Hippocampal formation (tissue), 2 donors: ENCODE results near the gene GAB4.
"Not testable (repeated sequence)": the region's sequence is repeated elsewhere in the genome, so short reads cannot be mapped to it uniquely, and the experiment has no call there.

Experiments
- DNase-seq, 2 donors: peaks; one replicate each; lab custom pipeline; 2025; lab: John Stamatoyannopoulos, UW

The GAB4 gene, protein sequence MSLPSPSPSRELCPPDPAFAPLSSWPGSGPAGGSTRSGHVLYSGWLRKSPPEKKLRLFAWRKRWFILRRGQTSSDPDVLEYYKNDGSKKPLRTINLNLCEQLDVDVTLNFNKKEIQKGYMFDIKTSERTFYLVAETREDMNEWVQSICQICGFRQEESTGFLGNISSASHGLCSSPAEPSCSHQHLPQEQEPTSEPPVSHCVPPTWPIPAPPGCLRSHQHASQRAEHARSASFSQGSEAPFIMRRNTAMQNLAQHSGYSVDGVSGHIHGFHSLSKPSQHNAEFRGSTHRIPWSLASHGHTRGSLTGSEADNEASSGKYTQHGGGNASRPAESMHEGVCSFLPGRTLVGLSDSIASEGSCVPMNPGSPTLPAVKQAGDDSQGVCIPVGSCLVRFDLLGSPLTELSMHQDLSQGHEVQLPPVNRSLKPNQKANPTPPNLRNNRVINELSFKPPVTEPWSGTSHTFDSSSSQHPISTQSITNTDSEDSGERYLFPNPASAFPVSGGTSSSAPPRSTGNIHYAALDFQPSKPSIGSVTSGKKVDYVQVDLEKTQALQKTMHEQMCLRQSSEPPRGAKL

GRCh38 chr22:17007852-17008731 is at the start of gene GAB4:
Gene GAB4, minus strand, starts transcription at chr22:17008222. Its CDS starts 108 bp downstream, at chr22:17008114.
- DNase-seq = no peak

DNA sequence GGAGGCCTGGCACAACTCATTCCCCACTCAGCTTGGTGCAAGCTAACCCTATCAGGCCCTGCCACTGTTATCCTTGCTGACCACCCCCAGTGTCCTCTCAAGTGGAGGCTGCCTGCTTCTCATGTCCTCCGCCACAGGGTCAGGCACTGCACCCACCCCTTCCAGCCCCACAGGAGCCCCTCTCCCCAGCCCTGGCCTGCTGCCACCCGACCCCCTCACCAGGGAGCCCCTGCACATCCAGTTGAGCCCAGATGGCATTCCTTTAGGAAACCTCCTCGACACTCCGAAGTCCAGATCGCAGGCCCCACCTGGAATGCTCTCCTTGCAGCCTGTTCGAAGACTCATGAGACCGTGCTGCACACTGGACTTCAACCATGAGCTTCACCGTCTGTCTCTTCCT is 48.8 kb upstream of the GAB4 start:
- DNase-seq = no peak

- DNase-seq = no peak
Measured at GRCh38 chr22:17056058-17056457, 48.0 kb upstream of the GAB4 start.

DNA sequence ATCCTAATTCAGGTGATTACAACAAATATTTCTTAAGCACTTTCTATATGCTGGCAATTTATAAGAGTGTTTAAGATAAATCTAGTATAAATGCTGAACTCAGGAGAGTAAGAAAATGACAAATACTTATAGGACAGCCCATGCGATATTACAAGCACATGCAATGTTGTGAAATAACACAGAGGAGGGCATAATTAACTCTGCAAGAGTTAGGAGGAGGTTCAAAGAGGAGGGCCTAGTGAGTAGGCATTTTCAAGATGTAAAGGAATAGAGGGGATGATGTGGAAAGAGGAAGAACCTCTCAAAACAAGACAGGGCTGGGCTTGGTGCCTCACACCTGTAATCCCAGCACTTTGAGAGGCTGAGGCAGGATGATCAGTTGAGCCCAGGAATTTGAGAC is 39.6 kb upstream of the GAB4 start:
- no peak for DNase-seq

GRCh38 chr22:17046566-17047348 is 38.7 kb upstream of the GAB4 start:
- no peak for DNase-seq

DNA sequence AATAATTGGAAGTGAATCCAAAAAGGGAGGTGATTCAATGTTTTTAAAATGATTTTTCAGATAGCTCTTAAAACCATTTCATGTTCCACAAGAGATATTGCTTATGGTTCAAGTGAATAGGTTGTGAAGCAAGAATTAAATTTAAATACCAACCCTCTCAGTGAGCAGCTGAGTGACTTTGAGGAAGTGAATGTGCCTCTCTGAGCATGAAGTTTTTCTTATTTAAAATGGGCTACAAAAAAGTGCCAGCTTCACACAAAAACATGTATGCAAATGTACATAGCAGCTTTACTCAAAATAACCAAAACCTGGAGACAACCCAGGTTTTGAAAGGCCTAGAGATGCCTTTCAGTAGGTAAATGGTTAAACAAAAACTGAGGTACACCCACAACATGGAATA is 35.5 kb upstream of the GAB4 start:
- no peak for DNase-seq

GRCh38 chr22:17036842-17037711 is 29.1 kb upstream of the GAB4 start:
- DNase-seq = not testable (repeated sequence)

DNA sequence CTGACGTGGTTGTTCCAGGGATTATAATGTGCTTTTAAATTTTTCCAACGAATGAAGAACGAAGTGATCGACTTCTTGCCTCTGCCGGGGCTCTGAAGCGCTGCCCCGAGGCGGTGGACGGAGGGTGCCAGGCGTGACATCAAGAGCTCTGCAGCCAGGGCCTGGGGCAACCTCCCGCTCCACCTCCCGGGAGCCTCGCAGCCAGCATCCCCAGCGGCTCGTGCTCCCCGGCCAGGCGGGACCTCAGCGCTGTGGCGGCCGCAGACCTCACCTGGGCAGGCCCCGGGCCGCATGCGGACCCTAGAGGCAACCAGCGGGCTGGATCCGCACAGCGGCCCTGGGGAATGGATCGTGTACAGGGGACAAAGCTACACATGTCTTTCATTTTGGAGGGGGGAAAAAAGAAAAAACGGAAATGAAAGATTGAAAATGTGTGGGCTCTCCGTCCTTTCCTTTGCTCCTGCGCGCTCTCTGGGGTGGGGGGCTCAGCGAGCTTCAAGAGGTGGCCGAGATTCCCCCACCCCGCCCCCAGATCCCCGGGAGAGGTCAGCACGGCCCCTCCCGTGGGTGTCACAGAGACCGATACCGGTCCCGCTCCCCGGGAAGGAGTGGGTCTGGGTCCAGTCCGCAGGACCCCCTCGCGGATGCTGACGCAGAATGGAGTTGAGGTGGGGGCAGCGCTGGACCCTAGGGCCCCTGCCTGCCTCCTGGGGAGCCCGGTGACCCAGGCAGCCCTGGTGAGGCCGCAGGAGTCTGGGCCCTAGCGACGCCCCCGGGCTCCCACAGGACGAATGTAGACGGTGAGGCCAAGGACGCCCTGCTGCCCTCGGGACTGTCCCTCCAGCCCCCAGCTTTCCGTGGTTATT is 28.2 kb upstream of the GAB4 start:
- DNase-seq = peak; percentile 35 to 36

- DNase-seq = no peak
Measured at GRCh38 chr22:17035246-17035645, 27.2 kb upstream of the GAB4 start.

GRCh38 chr22:17034532-17034931 is 26.5 kb upstream of the GAB4 start:
- not testable (repeated sequence) for DNase-seq

DNA sequence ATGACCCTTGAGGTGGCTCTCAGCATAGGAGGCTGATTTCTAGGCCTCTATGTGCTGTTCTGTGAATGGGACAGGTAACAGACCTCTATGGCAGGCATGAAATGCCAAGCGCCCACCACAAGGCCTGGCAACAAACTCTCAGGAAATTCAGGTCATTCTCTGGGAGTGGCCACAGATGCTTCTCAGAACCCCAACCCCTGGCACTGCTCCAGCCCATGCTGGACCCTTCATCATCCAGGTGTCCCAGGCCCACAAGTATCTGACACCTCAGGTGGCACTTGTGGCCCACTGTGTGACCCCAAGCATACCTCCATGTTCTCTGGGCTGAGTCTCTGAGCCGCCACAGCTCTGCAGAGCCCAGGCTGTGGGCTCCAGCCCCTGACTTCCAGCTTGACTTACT is 24.3 kb upstream of the GAB4 start:
- not testable (repeated sequence) for DNase-seq

- not testable (repeated sequence) for DNase-seq
Measured at GRCh38 chr22:17024380-17024779, 16.4 kb upstream of the GAB4 start.

DNA sequence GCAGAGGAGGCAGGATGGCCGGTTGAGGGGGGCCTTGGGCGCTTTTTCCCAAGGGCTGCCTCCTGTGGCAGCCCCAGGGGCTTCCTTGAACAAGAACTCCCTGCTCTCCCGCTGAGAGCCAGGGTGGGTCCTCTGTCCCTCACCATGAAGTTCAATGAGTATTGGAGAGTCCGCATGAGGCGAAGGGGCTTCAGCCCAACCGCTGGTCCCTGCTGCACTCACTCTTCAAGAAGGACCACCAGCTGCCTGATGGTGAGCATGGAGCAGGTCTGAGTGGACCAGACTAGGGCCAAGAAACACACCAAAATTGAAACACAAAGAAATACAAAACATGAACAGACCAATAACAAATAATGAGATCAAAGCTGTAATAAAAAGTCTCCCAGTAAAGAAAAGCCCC is 7.5 kb upstream of the GAB4 start:
- DNase-seq = not testable (repeated sequence)

DNA sequence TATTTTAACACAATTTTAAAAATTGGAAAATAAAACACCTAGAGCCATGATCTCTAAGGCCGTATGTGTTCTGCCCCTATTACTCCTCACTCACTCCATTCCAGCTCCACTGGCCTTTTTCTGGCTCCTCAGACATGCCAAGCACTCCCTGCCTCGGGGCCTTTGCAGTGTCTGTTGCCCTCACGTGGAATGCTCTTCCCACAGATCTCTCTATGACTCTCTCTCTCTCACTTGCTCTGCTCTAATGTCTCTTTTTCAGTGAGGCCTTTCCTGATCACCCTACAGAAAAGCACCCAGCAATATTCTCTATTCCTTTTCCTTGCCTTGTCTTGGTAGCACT is 6.0 kb upstream of the GAB4 start:
- not testable (repeated sequence) for DNase-seq

- DNase-seq = peak in 1 of 2 donors; percentile 77
Measured at GRCh38 chr22:17013396-17014100, 5.5 kb upstream of the GAB4 start.

- no peak for DNase-seq
Measured at GRCh38 chr22:17012267-17012666, 4.2 kb upstream of the GAB4 start.

- DNase-seq = no peak
Measured at GRCh38 chr22:17009640-17010291, 1.7 kb upstream of the GAB4 start.

GRCh38 chr22:17007257-17007656 is 765 bp downstream of the GAB4 start:
- no peak for DNase-seq

DNA sequence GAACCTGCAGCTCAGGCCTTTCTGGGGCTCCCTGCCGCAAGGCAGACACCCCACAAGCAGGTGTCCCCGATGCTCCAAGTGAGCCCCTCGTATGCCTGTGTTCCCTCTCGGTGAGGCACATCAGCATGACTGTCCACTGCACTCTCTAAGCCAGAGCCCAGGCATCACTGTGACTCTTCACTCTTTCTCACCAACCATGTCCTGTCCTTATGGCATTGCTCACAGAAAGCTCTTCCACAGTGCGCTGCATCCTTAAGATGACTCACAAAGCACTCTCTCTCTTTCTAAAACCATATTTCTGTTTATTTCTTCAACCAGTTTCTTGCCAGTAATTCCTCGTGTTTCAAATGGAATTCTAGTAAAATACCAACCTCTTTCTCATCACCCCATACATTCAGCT is 18.1 kb downstream of the GAB4 start:
- DNase-seq = no peak
